ENCODE measurements around the gene SHISAL1. TPM values are rescaled to one million over a fixed set of nuclear protein-coding genes. Genes with fewer than 3 reads are reported as not detected.

SHISAL1 gene
- total and polyA plus RNA-seq, 8 donors = 0.72 to 1.4 (median 0.92) TPM

DNA sequence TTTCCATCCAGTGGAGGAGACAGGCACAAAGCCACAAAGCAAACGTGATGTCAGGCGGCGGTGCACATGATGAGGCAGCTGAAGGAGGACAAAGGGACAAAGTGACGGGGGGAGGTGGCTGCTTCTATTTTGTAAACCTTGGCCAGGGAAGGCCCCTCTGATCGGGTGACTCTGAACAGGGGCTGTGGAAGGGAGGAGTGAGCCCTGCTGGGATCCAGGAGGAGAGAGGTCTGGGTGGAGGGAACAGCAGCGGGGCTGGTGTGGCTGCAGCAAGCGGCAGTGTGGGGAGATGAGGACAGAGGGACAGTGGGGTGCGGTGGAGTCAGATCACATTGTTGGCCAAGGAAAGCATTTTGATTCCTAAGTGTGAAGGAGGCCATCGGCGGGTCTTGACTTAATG lies 36.7 kb downstream of the SHISAL1 start:
- Histone ChIP-seq H3K36me3 (no peaks in the 10 kb centered on the region), H3K9me3 (no peaks in the 10 kb centered on the region), H3K4me3 (no peak overlapping the region), H3K27me3 (peaks cover 0 to 52% of the 10 kb centered on the region in 2 donors), H3K4me1 (no peaks in the 10 kb centered on the region), H3K27ac (no peak overlapping the region)
- ATAC-seq = no peak
- TF ChIP-seq, protein P1, sequence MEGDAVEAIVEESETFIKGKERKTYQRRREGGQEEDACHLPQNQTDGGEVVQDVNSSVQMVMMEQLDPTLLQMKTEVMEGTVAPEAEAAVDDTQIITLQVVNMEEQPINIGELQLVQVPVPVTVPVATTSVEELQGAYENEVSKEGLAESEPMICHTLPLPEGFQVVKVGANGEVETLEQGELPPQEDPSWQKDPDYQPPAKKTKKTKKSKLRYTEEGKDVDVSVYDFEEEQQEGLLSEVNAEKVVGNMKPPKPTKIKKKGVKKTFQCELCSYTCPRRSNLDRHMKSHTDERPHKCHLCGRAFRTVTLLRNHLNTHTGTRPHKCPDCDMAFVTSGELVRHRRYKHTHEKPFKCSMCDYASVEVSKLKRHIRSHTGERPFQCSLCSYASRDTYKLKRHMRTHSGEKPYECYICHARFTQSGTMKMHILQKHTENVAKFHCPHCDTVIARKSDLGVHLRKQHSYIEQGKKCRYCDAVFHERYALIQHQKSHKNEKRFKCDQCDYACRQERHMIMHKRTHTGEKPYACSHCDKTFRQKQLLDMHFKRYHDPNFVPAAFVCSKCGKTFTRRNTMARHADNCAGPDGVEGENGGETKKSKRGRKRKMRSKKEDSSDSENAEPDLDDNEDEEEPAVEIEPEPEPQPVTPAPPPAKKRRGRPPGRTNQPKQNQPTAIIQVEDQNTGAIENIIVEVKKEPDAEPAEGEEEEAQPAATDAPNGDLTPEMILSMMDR (IDR thresholded peaks at IDR 0.05) = no peak
- peak in 1 of 4 donors; percentile 52 for DNase-seq
- intact Hi-C loops (cut with DNase I) = no loop called here

DNA sequence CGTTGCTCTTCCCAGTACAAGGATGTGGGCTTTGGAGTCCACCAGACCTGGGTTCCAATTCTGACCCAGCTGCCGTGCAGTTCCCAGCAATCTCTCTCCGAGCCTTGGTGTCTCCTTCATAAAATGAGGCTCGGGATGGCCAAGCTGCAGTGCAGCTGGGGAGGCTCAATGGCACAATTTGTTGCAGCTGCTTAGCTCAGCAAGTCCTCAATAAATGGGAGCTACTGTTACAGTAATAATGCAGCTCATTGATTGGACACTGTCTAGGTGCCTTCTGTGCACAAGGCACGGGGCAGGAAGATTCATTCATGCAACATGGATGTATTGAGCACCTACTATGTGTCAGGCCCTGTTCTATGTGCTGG lies 37.1 kb downstream of the SHISAL1 start:
- H3K27me3 ChIP-seq = peaks cover 0 to 48% of the 10 kb centered on the region in 2 donors

GRCh38 chr22:44274918-44275630 lies 37.7 kb downstream of the SHISAL1 start:
- TF ChIP-seq, protein P1 (IDR thresholded peaks at IDR 0.05) = no peak
- DNase-seq = peak in 1 of 4 donors; percentile 41
- Histone ChIP-seq H3K36me3 (no peaks in the 10 kb centered on the region), H3K27me3 (peaks cover 0 to 42% of the 10 kb centered on the region in 2 donors), H3K27ac (no peak overlapping the region), H3K4me1 (no peaks in the 10 kb centered on the region), H3K9me3 (no peaks in the 10 kb centered on the region), H3K4me3 (no peak overlapping the region)
- intact Hi-C loops (cut with DNase I) = no loop called here
- ATAC-seq = no peak

More for the DNA sequence above, 37.1 kb downstream of the SHISAL1 start:
- Histone ChIP-seq H3K4me1 (no peaks in the 10 kb centered on the region), H3K36me3 (no peaks in the 10 kb centered on the region), H3K9me3 (no peaks in the 10 kb centered on the region), H3K27ac (no peak overlapping the region), H3K4me3 (no peak overlapping the region)
- intact Hi-C loops (cut with DNase I) = no loop called here
- ATAC-seq (no peak), DNase-seq (peak in 2 of 4 donors; percentile 4 to 64)
- TF ChIP-seq, protein P1 (IDR thresholded peaks at IDR 0.05) = no peak

DNA sequence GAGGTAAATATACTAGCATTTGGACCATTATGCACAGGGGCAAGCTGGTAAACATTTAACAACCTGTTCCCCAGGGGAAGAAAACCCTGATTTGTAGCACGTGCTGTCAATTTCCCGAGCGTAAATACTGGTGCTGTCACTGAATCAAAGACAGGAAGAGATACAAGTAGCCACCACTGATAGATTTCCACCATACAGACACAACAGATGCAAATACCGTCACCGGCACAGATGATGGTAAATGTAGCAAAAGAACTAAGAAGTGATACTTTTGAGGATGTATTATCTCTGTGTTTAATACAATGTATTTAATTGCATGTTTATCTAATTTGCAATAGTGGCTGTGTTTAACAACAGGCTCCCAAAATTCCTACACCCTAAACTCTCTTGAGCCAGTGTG lies 39.6 kb downstream of the SHISAL1 start:
- intact Hi-C loops (cut with DNase I) = no loop called here
- no peak overlapping the region for H3K27ac ChIP-seq
- peaks cover 0 to 28% of the 10 kb centered on the region in 2 donors for H3K27me3 ChIP-seq

DNA sequence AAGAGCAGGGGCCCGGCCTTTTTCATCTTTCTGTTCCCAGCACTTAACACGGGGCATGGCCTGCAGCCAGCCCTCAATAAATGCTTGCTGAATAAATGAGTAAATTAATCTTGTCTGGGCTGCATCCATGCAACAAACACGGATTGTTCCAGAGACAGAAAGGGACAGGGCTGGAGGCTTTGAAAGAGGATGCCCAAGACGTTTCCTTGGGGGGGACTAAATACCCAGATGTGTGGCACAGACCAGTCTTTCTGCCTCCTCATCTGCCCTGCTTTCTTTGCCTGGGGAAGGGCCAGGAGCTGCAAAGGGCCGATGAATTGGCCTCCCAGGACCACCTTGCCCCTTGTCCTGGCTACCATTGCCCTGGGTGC lies 40.4 kb downstream of the SHISAL1 start:
- no peak overlapping the region for H3K4me3 ChIP-seq
- ATAC-seq (no peak), DNase-seq (peak in 1 of 4 donors; percentile 8)
- H3K27ac ChIP-seq = no peak overlapping the region
- no peaks in the 10 kb centered on the region for H3K36me3 ChIP-seq
- no peaks in the 10 kb centered on the region for H3K4me1 ChIP-seq
- H3K9me3 ChIP-seq = no peaks in the 10 kb centered on the region
- H3K27me3 ChIP-seq = peaks cover 0 to 28% of the 10 kb centered on the region in 2 donors
- TF ChIP-seq, protein P1 (IDR thresholded peaks at IDR 0.05) = no peak
- intact Hi-C loops (cut with DNase I) = no loop called here

More for the DNA sequence above, 39.6 kb downstream of the SHISAL1 start:
- Histone ChIP-seq H3K4me3 (no peak overlapping the region), H3K4me1 (no peaks in the 10 kb centered on the region), H3K9me3 (no peaks in the 10 kb centered on the region), H3K36me3 (no peaks in the 10 kb centered on the region)
- no peak for DNase-seq
- TF ChIP-seq, protein P1 (IDR thresholded peaks at IDR 0.05) = no peak
- no peak for ATAC-seq
